ENCODE data around the gene PDZRN4.

- TF ChIP-seq, protein P1, sequence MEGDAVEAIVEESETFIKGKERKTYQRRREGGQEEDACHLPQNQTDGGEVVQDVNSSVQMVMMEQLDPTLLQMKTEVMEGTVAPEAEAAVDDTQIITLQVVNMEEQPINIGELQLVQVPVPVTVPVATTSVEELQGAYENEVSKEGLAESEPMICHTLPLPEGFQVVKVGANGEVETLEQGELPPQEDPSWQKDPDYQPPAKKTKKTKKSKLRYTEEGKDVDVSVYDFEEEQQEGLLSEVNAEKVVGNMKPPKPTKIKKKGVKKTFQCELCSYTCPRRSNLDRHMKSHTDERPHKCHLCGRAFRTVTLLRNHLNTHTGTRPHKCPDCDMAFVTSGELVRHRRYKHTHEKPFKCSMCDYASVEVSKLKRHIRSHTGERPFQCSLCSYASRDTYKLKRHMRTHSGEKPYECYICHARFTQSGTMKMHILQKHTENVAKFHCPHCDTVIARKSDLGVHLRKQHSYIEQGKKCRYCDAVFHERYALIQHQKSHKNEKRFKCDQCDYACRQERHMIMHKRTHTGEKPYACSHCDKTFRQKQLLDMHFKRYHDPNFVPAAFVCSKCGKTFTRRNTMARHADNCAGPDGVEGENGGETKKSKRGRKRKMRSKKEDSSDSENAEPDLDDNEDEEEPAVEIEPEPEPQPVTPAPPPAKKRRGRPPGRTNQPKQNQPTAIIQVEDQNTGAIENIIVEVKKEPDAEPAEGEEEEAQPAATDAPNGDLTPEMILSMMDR (IDR thresholded peaks at IDR 0.05) = no peak
- TF ChIP-seq POLR2A (IDR thresholded peaks at IDR 0.05) = no peak
Measured at GRCh38 chr12:41221491-41221890, 33.4 kb downstream of the PDZRN4 start.
